ENCODE measurements around the gene LBR.

The LBR gene

GRCh38 chr1:225442123-225442505, 14.3 kb upstream of the LBR start:
- no peak for DNase-seq

- no peak for DNase-seq
These were observed 13.7 kb upstream of the LBR start for GRCh38 chr1:225441314-225442122.

- DNase-seq = no peak
These were observed 12.8 kb upstream of the LBR start for GRCh38 chr1:225440380-225441221.

GRCh38 chr1:225437710-225438437, 10.0 kb upstream of the LBR start:
- no peak for DNase-seq

GRCh38 chr1:225435957-225436392, 8.1 kb upstream of the LBR start:
- DNase-seq = no peak

- no peak for DNase-seq
These were observed 7.6 kb upstream of the LBR start for GRCh38 chr1:225435487-225435886.

- no peak for DNase-seq
These were observed 7.2 kb upstream of the LBR start for GRCh38 chr1:225435076-225435475.

- no peak for DNase-seq
These were observed 6.2 kb upstream of the LBR start for GRCh38 chr1:225434046-225434445.

- DNase-seq = no peak
These were observed 3.4 kb upstream of the LBR start for GRCh38 chr1:225431081-225431863.

GRCh38 chr1:225430301-225430700, 2.5 kb upstream of the LBR start:
- no peak for DNase-seq

GRCh38 chr1:225428881-225429455, 1.1 kb upstream of the LBR start:
- DNase-seq = no peak

- peak; percentile 93 for DNase-seq
These were observed 436 bp upstream of the LBR start for GRCh38 chr1:225428068-225428880.

- peak; percentile 49 for DNase-seq
These were observed 1.2 kb downstream of the LBR start for GRCh38 chr1:225426395-225427234.

GRCh38 chr1:225425201-225425786, 2.5 kb downstream of the LBR start:
- no peak for DNase-seq

GRCh38 chr1:225424562-225425200, 3.2 kb downstream of the LBR start:
- DNase-seq = no peak

- DNase-seq = no peak
These were observed 4.4 kb downstream of the LBR start for GRCh38 chr1:225423518-225423855.

GRCh38 chr1:225422795-225423517, 4.9 kb downstream of the LBR start:
- no peak for DNase-seq

GRCh38 chr1:225422031-225422605, 5.7 kb downstream of the LBR start:
- no peak for DNase-seq

All from activated CD4-positive, alpha-beta T cell treated with anti-CD3 and anti-CD28 coated beads for 48 hours (primary cell).